ENCODE results near the gene KISS1. TPM values are rescaled to one million over a fixed set of nuclear protein-coding genes. Genes with fewer than 3 reads are reported as not detected.

Gene KISS1
- polyA plus RNA-seq, 6 donors from 2014 or later: not detected

DNA sequence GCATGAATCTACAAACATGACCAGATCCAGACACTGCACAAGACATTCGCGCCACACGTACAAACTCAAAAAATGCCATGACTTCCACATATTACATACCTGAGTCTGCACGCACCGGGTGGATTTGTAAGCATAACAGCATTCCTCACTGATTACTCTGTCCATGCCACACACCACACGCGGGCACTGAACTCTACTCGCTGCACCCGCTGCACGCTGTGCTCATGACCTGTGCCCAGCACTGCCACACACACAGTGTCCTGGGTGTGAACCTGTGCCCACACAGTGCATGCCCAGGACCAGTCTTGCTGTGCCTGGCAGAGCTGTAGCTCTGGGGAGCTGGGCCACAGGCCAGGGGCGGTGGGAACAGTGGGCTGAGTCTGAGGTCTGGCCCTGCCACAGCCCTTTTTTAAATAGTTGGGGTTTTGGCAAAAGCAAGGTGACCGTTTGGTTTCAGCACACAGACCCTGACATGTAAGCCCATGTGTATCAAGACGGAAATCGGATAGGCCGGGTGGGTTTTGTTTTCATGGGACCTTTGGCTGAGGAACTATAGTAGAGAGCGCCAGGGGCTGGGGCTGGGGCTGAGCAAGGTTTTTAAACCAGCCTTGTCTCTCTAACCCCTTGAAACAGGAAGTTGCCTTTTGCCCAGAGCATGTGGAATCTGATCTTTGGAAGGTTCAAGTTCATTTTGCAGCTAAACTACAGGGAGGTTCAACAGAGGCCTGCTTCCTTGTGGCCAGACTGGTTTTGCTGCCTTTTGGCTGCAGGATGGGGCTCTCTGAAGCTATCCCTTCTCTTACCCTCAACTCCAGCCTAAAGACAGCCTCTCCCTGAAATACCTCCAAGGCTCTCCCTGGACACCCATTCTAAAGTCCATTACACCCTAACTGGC is 29.8 kb upstream of the KISS1 start:
- no peak for DNase-seq
- no peaks in the 10 kb centered on the region for H3K4me1 Mint-ChIP-seq
- no peak for ATAC-seq (ENCODE audit: low read depth in 2 of 2)
- peaks cover 0 to 15% (median 0%) of the 10 kb centered on the region in 3 donors for H3K27me3 Mint-ChIP-seq
- H3K36me3 Mint-ChIP-seq: no peaks in the 10 kb centered on the region
- no peak overlapping the region for H3K4me3 Mint-ChIP-seq
- H3K9me3 Mint-ChIP-seq: no peaks in the 10 kb centered on the region
- H3K27ac Mint-ChIP-seq: no peak overlapping the region

DNA sequence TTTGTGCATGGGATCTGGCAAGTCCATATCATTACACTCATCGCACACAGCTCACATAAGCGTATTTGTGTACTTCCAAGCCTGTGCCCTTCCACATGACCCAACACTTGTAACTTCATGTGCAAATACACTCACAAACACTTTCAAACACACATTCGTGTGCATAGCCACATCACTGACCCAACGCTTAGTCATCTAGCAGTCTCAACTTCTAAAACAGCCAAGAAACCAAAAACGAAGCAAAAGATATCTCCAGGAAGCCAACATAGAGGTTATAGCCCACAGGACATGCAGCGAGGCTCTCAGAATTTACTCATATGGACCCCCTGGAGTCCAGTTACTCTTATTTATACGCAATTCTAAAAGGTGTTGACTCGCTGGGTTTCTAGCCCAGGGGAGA is 28.4 kb upstream of the KISS1 start:
- Mint-ChIP-seq H3K36me3 (no peaks in the 10 kb centered on the region), H3K4me1 (no peaks in the 10 kb centered on the region), H3K9me3 (no peaks in the 10 kb centered on the region), H3K4me3 (no peak overlapping the region), H3K27me3 (peaks cover 0 to 20% (median 10%) of the 10 kb centered on the region in 3 donors), H3K27ac (no peak overlapping the region)
- DNase-seq (no peak), ATAC-seq (ENCODE audit: low read depth in 2 of 2) (no peak)

DNA sequence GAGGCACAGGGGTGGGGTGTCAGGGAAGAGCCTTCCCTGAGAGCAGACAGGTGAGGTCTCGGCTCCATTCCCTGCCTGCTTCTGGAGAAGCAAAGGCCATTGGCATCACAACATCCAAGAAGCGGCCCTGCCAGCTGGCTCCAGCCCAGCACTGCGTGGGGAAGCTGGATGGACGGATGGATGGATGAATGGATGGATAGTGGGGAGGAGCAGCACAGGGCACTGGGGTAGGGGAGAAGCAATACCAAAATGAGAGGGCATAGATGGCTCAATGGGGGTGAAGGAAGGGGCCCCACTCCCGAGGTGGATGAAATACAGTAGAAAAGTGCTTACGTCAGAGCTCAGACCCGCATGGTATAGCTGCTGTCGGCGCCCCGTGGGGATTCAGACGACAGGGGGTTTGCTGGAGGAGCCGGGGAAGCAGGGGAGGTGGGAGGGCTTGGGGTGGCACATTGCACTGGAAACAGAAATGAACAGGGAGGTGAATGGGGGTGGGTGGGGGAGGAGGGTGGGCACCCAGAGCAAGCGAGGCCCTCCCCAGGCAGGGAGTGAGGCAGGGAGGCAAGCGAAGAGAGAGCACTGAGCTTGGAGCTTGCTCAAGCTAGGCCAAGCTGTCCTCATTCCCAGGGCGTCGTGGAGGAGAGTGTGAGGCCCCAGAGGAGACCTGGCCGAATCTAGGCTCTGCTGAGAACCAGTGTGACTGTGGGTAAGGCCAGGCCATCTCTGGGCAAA is 27.0 kb upstream of the KISS1 start:
- Mint-ChIP-seq H3K27me3 (peaks cover 3 to 20% (median 10%) of the 10 kb centered on the region in 3 donors), H3K4me3 (peak overlapping the region in 1 of 8 donors; percentile 77), H3K4me1 (no peaks in the 10 kb centered on the region), H3K36me3 (no peaks in the 10 kb centered on the region), H3K9me3 (no peaks in the 10 kb centered on the region), H3K27ac (no peak overlapping the region)
- no peak for DNase-seq
- no peak for ATAC-seq (ENCODE audit: low read depth in 2 of 2)

DNA sequence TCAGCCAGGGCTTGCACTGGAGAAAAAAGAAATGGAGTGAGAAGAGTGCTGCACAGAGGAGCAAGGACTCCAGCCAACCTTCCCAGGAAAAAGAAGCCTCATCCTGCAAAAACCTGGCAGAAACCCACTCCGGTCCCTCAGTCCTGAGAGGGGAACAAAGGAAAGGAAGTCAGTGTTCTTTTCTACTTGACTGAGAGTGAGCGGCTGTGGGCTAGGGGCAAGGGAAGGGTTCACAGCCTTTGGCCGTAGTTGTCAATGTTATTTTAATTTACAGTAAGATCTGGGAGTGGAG is 26.4 kb upstream of the KISS1 start:
- no peak overlapping the region for H3K4me3 Mint-ChIP-seq
- ATAC-seq (ENCODE audit: low read depth in 2 of 2): no peak
- no peaks in the 10 kb centered on the region for H3K36me3 Mint-ChIP-seq
- H3K4me1 Mint-ChIP-seq: no peaks in the 10 kb centered on the region
- no peak overlapping the region for H3K27ac Mint-ChIP-seq
- no peak for DNase-seq
- H3K9me3 Mint-ChIP-seq: no peaks in the 10 kb centered on the region
- H3K27me3 Mint-ChIP-seq: peaks cover 5 to 26% (median 10%) of the 10 kb centered on the region in 3 donors

DNA sequence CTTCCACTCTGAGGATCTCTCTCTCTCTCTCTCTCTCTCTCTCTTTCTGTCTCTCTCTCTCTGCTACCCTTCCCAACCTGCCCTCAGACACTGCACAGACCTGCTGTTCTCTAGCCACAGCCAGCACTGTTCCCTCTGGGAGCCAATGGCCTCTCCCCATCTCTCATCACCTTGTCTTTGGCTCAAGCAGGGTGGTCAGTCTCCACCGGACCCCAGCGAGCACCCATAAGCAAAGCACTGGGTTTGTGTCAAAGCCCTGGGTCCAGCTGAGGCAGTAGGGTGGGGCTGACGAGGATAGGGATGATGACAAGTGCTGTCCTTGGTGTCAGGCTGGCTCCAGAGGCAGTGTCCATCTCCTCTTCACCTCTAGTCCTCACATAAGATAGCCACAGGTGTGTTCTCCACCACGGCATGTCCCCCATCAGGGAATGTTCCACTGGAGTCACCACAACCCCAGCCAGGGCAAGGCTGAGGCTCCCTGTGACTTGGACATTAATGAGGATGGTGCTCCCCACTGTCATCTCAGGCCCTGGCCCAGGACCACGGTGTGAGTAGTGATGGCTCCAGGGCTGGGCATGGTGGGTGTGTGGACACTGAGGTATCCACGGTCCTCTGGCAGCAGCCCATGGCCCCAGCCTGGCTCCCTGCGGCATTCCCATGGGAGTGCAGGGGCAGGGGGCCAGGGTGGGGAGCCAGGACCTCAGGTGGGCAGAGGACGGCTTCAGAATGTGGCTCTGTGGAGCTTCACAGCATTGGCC is 25.9 kb upstream of the KISS1 start:
- H3K36me3 Mint-ChIP-seq: no peaks in the 10 kb centered on the region
- no peak for ATAC-seq (ENCODE audit: low read depth in 2 of 2)
- H3K4me3 Mint-ChIP-seq: peak overlapping the region in 1 of 8 donors; percentile 42
- no peak for DNase-seq
- peaks cover 5 to 29% (median 10%) of the 10 kb centered on the region in 3 donors for H3K27me3 Mint-ChIP-seq
- peak overlapping the region in 1 of 6 donors; percentile 60 for H3K27ac Mint-ChIP-seq
- no peaks in the 10 kb centered on the region for H3K9me3 Mint-ChIP-seq
- H3K4me1 Mint-ChIP-seq: no peaks in the 10 kb centered on the region

DNA sequence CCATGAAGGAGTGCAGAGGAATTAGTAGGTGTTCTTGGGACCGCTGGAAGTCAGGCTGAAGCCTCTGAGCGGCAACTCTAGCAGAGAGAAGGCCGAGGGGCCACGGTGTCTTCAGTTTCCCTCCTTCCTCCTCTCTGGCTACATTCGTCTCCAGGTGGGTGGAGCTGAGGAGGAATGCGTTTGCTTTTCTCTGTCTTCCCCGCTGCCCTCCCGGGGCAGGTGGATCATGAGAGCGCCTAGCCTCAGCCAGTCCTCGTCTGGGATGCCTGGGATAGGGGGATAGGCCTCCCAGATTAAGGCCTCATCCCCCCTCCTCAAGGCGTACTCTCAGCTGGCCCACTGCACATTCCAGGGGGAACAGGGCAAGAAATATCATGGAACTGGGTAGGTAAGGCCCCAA is 25.0 kb upstream of the KISS1 start:
- Mint-ChIP-seq H3K27me3 (peaks cover 5 to 29% (median 10%) of the 10 kb centered on the region in 3 donors), H3K36me3 (no peaks in the 10 kb centered on the region), H3K27ac (no peak overlapping the region), H3K9me3 (no peaks in the 10 kb centered on the region), H3K4me3 (no peak overlapping the region), H3K4me1 (no peaks in the 10 kb centered on the region)
- ATAC-seq (ENCODE audit: low read depth in 2 of 2): no peak
- DNase-seq: no peak

DNA sequence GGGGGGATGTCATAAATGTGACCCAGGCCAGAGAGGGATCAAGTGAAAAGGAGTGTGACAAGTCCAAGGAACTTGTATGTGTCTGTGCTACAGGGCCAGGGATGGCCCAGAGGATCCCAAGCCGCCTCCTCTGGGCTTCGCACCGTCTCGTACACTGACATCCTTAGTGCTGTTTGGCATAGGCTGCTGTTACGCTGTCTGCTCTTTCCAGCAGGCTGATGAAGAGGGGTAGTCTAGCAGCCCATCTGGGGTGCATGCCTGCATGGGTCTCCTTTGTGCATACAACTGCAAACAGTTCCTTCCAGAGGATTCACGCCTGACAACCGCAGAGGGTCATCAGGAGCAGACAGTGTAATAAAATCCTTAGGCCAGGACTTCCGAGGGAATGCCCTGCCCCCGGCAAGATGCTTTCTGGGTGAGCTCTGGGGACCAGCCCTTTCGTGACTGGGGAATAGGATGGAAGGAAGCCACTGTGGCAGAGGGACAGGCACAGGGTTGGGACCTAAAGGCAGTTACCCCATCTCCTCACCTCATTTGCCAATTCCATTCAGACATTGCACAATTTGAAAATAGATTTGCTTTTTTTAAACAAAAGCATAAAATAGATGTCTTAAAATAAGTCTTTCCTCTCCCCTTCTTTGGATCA is 23.8 kb upstream of the KISS1 start:
- H3K27me3 Mint-ChIP-seq: peaks cover 10 to 29% (median 10%) of the 10 kb centered on the region in 3 donors
- H3K4me3 Mint-ChIP-seq: peak overlapping the region in 2 of 8 donors; percentile 25 to 56
- H3K4me1 Mint-ChIP-seq: no peaks in the 10 kb centered on the region
- no peaks in the 10 kb centered on the region for H3K36me3 Mint-ChIP-seq
- H3K9me3 Mint-ChIP-seq: no peaks in the 10 kb centered on the region
- ATAC-seq (ENCODE audit: low read depth in 2 of 2) (no peak), DNase-seq (no peak)
- no peak overlapping the region for H3K27ac Mint-ChIP-seq

DNA sequence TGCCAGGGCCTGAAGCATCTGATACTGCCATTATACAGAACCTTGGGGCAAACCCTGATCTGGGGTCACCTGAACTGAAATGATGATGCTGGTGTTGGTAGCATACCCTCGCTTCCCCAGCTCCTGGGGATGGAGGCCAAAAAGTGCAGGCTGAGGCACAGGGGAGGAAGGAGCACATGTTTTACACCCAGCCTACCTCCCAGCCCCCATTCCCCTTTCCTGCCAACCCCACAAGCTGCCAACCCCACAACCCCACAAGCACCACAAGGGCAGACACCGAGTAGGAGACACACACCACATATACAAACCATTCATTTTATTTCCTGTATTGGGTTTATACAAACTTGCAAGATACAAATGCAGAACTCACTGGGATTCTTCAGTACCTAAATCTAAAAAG is 22.3 kb upstream of the KISS1 start:
- no peak overlapping the region for H3K27ac Mint-ChIP-seq
- no peaks in the 10 kb centered on the region for H3K36me3 Mint-ChIP-seq
- peaks cover 0 to 2% (median 0%) of the 10 kb centered on the region in 7 donors for H3K9me3 Mint-ChIP-seq
- H3K27me3 Mint-ChIP-seq: peaks cover 10 to 29% (median 11%) of the 10 kb centered on the region in 3 donors
- no peak overlapping the region for H3K4me3 Mint-ChIP-seq
- DNase-seq (no peak), ATAC-seq (ENCODE audit: low read depth in 2 of 2) (no peak)
- H3K4me1 Mint-ChIP-seq: peaks cover 7 to 8% (median 8%) of the 10 kb centered on the region in 3 donors

DNA sequence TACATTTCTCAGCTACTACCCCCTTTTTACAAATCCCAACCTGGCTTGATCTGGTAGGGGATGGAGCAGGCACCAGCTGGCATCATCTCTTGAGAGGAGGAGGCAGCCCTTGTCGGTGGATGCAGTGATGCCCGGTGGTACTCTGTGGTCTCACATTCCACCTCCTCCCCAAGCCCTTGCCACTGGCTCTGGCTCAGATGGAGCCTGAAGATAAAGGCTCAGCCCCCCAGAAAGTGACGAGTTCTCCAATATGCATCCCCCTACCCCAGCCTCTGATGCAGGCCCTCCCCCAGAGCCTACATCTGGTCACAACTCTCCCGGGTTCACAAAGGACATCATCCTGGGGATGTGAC is 21.3 kb upstream of the KISS1 start:
- H3K27me3 Mint-ChIP-seq: peaks cover 10 to 23% (median 11%) of the 10 kb centered on the region in 3 donors
- H3K4me3 Mint-ChIP-seq: no peak overlapping the region
- ATAC-seq (ENCODE audit: low read depth in 2 of 2) (no peak), DNase-seq (no peak)
- H3K36me3 Mint-ChIP-seq: no peaks in the 10 kb centered on the region
- H3K4me1 Mint-ChIP-seq: peaks cover 7 to 11% (median 8%) of the 10 kb centered on the region in 3 donors
- H3K9me3 Mint-ChIP-seq: peaks cover 0 to 2% (median 0%) of the 10 kb centered on the region in 7 donors
- no peak overlapping the region for H3K27ac Mint-ChIP-seq

DNA sequence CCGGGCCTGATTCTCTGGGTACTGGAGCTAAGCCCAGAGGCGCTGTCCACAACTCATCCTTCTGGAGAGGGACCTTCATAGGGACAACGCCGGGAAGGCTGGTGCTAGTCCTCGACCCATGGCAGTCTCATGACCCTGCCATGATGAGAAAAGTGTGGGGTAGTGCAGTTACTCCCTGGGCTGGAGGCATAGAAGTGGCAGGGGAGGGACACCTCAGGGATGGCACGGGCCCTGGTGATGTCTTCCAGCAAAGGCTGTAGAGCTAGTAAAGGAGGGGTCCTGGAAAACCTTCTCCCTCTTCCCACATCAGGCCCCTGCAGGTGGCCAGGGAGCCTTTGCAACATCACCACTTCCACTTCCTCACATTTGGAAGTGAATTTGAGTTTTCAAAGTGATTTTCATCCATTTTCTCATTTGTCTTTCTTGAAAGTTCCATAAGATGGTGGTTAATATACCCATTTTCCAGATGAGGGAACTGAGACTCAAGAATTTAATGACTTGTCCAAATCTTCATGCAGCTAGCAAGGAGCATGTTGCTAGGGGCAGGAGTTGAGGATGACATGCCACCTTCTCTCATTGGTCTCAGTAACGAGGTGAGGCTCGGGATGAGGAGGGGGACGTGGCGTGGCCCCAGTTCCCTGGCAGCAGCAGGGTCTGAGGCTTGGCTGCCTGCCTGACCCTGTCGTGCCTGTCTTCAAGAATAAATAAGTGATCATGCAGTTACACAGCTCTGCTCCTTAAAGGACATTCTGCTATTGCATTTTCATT is 20.8 kb upstream of the KISS1 start:
- Mint-ChIP-seq H3K36me3 (no peaks in the 10 kb centered on the region), H3K4me1 (peaks cover 7 to 11% (median 8%) of the 10 kb centered on the region in 3 donors), H3K4me3 (no peak overlapping the region), H3K27me3 (peaks cover 10 to 18% (median 11%) of the 10 kb centered on the region in 3 donors), H3K27ac (no peak overlapping the region), H3K9me3 (peaks cover 0 to 2% (median 0%) of the 10 kb centered on the region in 7 donors)
- DNase-seq (no peak), ATAC-seq (ENCODE audit: low read depth in 2 of 2) (no peak)

DNA sequence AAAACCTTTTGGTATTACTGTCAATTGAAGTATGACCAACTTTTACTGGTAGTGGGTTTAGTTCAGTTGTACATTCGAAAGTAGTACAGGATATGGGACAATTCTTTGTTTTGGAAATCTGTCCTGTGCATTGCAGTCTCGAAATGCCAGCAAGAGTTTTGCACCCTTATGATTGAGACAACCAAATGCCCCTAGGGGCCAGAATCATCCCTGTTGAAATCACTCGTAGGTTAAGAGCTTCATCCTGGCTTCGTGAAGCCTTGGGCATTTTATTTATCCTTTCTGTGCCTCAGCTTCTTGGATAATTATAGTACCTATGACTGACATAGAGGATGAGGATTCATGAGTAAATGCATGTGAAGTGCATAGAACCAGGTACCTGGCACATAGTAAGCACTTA is 19.9 kb upstream of the KISS1 start:
- peaks cover 10 to 13% (median 11%) of the 10 kb centered on the region in 3 donors for H3K27me3 Mint-ChIP-seq
- peaks cover 0 to 2% (median 0%) of the 10 kb centered on the region in 7 donors for H3K9me3 Mint-ChIP-seq
- H3K27ac Mint-ChIP-seq: no peak overlapping the region
- DNase-seq (no peak), ATAC-seq (ENCODE audit: low read depth in 2 of 2) (no peak)
- no peaks in the 10 kb centered on the region for H3K36me3 Mint-ChIP-seq
- no peak overlapping the region for H3K4me3 Mint-ChIP-seq
- peaks cover 7 to 11% (median 8%) of the 10 kb centered on the region in 3 donors for H3K4me1 Mint-ChIP-seq
